Measurements from ENCODE around the gene RPRD1B. TPM values are rescaled to one million over a fixed set of nuclear protein-coding genes. Genes with fewer than 3 reads are reported as not detected.

Gene RPRD1B
- total RNA-seq, 1 experiment from 2014 or later: 42.6 TPM

DNA sequence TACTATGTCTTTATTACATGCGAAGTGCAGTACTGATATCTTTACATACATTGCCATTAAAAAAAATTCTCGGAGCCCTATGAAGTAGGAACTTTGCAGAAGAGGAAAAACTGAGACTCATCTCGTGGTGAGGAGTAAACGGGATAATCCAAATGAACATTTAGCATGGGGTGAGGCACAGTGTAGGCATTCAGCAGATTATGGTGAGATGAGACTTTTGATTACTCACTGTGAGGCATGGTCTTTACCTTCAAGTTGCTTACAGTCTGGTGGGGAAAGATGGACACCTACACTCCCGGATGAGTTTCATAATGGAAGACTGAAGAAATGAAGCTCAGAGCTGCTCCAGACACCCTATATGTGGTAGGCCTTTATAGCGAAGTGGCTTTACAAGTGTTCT, 1.4 kb downstream of the RPRD1B start:
- H3K4me1 Mint-ChIP-seq (ENCODE audit: insufficient read depth, unreplicated experiment): peaks cover 33% of the 10 kb centered on the region
- intact Hi-C loops (cut with micrococcal nuclease): loop anchor here (5.0 kb wide), 1 partner anchor 43 kb away; no protein-coding TSS in a partner anchor
- peak overlapping the region; percentile 82 for H3K4me3 Mint-ChIP-seq (ENCODE audit: unreplicated experiment)
- BruUV-seq (replicated peaks): TSS peak; percentile 33
- H3K27me3 Mint-ChIP-seq (ENCODE audit: insufficient read depth, unreplicated experiment): no peaks in the 10 kb centered on the region
- no peaks in the 10 kb centered on the region for H3K9me3 Mint-ChIP-seq (ENCODE audit: unreplicated experiment)
- CTCF ChIA-PET: interaction anchor here (0.5 to 6.1 kb wide), 4 partner anchors 9 to 400 kb away, joined by 3 to 35 read pairs (median 13); partner anchors contain the start of gene SNHG17
- H3K36me3 Mint-ChIP-seq (ENCODE audit: insufficient read depth, unreplicated experiment): peaks cover 39% of the 10 kb centered on the region
- peak overlapping the region; percentile 92 for H3K27ac Mint-ChIP-seq (ENCODE audit: low read depth, unreplicated experiment)
- DNase-seq (ENCODE audit: unreplicated experiment): no peak
- POLR2A ChIA-PET: interaction anchor here (0.6 to 3.4 kb wide), 8 partner anchors 8 to 184 kb away, joined by 3 to 67 read pairs (median 10); no protein-coding TSS in a partner anchor
- TF ChIP-seq, protein P1, sequence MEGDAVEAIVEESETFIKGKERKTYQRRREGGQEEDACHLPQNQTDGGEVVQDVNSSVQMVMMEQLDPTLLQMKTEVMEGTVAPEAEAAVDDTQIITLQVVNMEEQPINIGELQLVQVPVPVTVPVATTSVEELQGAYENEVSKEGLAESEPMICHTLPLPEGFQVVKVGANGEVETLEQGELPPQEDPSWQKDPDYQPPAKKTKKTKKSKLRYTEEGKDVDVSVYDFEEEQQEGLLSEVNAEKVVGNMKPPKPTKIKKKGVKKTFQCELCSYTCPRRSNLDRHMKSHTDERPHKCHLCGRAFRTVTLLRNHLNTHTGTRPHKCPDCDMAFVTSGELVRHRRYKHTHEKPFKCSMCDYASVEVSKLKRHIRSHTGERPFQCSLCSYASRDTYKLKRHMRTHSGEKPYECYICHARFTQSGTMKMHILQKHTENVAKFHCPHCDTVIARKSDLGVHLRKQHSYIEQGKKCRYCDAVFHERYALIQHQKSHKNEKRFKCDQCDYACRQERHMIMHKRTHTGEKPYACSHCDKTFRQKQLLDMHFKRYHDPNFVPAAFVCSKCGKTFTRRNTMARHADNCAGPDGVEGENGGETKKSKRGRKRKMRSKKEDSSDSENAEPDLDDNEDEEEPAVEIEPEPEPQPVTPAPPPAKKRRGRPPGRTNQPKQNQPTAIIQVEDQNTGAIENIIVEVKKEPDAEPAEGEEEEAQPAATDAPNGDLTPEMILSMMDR (IDR thresholded peaks at IDR 0.05; ENCODE audit: unreplicated experiment): no peak

DNA sequence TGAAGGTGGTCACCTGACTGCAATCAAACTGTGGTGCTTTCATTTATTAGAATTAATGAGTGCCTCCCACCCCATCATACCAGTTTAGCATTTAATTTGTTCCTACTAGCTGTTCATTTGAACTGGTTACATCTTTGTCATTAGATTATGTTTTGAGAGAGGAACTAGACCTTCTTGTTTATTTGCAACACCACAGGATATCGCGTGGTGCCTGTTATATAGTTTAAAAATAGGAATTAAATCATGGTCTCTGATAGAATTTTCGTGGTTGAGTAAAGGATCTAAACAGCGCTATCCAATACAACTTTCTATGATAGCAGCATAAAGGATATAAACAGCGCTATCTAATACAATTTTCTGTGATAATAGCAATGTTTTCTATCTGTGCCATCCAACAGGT, 2.8 kb downstream of the RPRD1B start:
- no peak overlapping the region for H3K27ac Mint-ChIP-seq (ENCODE audit: low read depth, unreplicated experiment)
- CTCF ChIA-PET: interaction anchor here (0.6 to 6.1 kb wide), 4 partner anchors 21 to 504 kb away, joined by 3 to 35 read pairs (median 10); no protein-coding TSS in a partner anchor
- no peaks in the 10 kb centered on the region for H3K27me3 Mint-ChIP-seq (ENCODE audit: insufficient read depth, unreplicated experiment)
- H3K36me3 Mint-ChIP-seq (ENCODE audit: insufficient read depth, unreplicated experiment): peaks cover 43% of the 10 kb centered on the region
- H3K4me1 Mint-ChIP-seq (ENCODE audit: insufficient read depth, unreplicated experiment): peaks cover 22% of the 10 kb centered on the region
- no peaks in the 10 kb centered on the region for H3K9me3 Mint-ChIP-seq (ENCODE audit: unreplicated experiment)
- intact Hi-C loops (cut with micrococcal nuclease): no loop called here
- no TSS peak for BruUV-seq (replicated peaks)
- DNase-seq (ENCODE audit: unreplicated experiment): no peak
- TF ChIP-seq, protein P1 (IDR thresholded peaks at IDR 0.05; ENCODE audit: unreplicated experiment): no peak
- POLR2A ChIA-PET: interaction anchor here (1.4 to 1.5 kb wide), 2 partner anchors 42 kb away, joined by 3 to 8 read pairs; no protein-coding TSS in a partner anchor
- no peak overlapping the region for H3K4me3 Mint-ChIP-seq (ENCODE audit: unreplicated experiment)

DNA sequence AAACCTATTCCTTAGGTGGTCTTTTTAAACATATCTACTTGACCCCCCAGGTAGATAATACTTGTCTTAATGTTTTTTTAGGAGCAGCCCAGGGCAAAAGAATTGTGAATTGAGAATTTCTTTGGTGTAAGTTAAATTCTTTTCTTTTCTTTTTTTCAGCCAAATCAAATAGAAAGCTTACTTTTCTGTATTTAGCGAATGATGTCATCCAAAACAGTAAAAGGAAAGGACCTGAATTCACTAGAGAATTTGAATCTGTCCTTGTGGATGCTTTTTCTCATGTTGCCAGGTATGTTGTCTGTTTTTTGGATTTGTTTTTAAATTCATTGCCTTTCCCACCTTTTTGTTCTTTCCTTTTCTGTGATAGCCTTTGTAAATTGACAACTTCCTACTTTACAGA, 6.7 kb downstream of the RPRD1B start:
- H3K36me3 Mint-ChIP-seq (ENCODE audit: insufficient read depth, unreplicated experiment): peaks cover 62% of the 10 kb centered on the region
- POLR2A ChIA-PET: no interaction called here
- H3K4me3 Mint-ChIP-seq (ENCODE audit: unreplicated experiment): no peak overlapping the region
- H3K9me3 Mint-ChIP-seq (ENCODE audit: unreplicated experiment): no peaks in the 10 kb centered on the region
- intact Hi-C loops (cut with micrococcal nuclease): loop anchor here (5.0 kb wide), 1 partner anchor 138 kb away; the partner anchor contains the start of gene VSTM2L
- peaks cover 26% of the 10 kb centered on the region for H3K4me1 Mint-ChIP-seq (ENCODE audit: insufficient read depth, unreplicated experiment)
- CTCF ChIA-PET: interaction anchor here (0.7 to 2.1 kb wide), 2 partner anchors 33 to 61 kb away, joined by 3 to 6 read pairs; no protein-coding TSS in a partner anchor
- H3K27ac Mint-ChIP-seq (ENCODE audit: low read depth, unreplicated experiment): no peak overlapping the region
- BruUV-seq (replicated peaks): no TSS peak
- no peaks in the 10 kb centered on the region for H3K27me3 Mint-ChIP-seq (ENCODE audit: insufficient read depth, unreplicated experiment)
- TF ChIP-seq, protein P1 (IDR thresholded peaks at IDR 0.05; ENCODE audit: unreplicated experiment): no peak
- DNase-seq (ENCODE audit: unreplicated experiment): no peak

DNA sequence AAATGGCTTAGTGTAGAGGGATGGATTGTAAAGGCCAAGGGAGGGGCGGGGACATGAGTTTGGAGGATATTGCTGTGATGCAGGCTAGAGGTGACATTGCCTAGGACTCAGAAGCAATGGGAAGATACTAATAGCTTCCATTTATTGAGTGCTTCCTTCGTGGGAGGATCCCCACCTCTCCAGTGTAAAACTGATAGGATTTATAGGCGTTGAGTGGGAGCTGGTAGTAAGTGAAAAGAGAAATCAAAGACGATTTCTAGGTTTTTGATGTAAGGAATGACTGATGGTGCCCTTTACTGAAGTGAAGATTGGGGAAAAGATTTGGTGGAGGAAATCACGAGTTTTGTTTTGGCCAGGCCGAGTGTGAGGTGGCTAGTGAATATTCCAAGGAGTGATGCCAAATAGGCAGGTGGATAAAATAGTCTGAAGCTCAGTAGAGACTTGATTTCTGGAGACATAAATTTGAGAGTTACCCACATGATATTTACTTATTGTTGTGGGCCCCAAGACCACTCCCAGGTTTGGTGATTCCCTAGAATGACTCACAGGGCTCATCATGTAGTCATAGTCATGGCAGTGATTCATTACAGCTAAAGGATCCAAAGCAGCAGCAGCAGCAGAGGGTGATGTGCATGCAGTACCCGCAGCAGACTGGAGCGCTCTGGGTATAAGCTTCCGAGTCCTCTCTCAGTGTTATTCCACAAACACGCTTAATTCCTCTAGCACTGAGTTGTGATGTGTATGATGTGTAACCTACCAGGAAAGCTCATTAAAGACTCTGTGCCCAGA, 10.2 kb downstream of the RPRD1B start:
- CTCF ChIA-PET: interaction anchor here (0.6 to 31.0 kb wide), 12 partner anchors 10 to 790 kb away, joined by 3 to 782 read pairs (median 6); partner anchors contain the start of genes RPRD1B and TTI1
- intact Hi-C loops (cut with micrococcal nuclease): loop anchor here (5.0 kb wide), 1 partner anchor 141 kb away; the partner anchor contains the start of gene VSTM2L
- DNase-seq (ENCODE audit: unreplicated experiment): peak; percentile 85
- peak overlapping the region; percentile 88 for H3K27ac Mint-ChIP-seq (ENCODE audit: low read depth, unreplicated experiment)
- no peaks in the 10 kb centered on the region for H3K27me3 Mint-ChIP-seq (ENCODE audit: insufficient read depth, unreplicated experiment)
- POLR2A ChIA-PET: interaction anchor here (0.6 to 3.6 kb wide), 12 partner anchors 8 to 1013 kb away, joined by 3 to 56 read pairs (median 4); partner anchors contain the start of genes RPRD1B, SNHG17 and TTI1
- H3K4me1 Mint-ChIP-seq (ENCODE audit: insufficient read depth, unreplicated experiment): peaks cover 19% of the 10 kb centered on the region
- TF ChIP-seq, protein P1 (IDR thresholded peaks at IDR 0.05; ENCODE audit: unreplicated experiment): no peak
- no peaks in the 10 kb centered on the region for H3K9me3 Mint-ChIP-seq (ENCODE audit: unreplicated experiment)
- no peak overlapping the region for H3K4me3 Mint-ChIP-seq (ENCODE audit: unreplicated experiment)
- no TSS peak for BruUV-seq (replicated peaks)
- H3K36me3 Mint-ChIP-seq (ENCODE audit: insufficient read depth, unreplicated experiment): peaks cover 60% of the 10 kb centered on the region

All from MCF 10A (cell line).